Mucosa of stomach (tissue), 1 donor: ENCODE measurements around the gene UGT2B11.
"Not testable (repeated sequence)": the region's sequence is repeated elsewhere in the genome, so short reads cannot be mapped to it uniquely, and the experiment has no call there.

ENCODE experiments used
- H3K27me3 ChIP-seq: one replicate; pipeline ENCODE4 v1.7.0; 2013; ENCODE audit warnings: mild to moderate bottlenecking, low read length; ENCODE audit not compliant: control insufficient read depth, insufficient read depth
- H3K36me3 ChIP-seq: one replicate; pipeline ENCODE4 v1.7.0; 2013; ENCODE audit warnings: low read length; ENCODE audit not compliant: control insufficient read depth, insufficient read depth
- H3K4me1 ChIP-seq: one replicate; pipeline ENCODE4 v1.7.0; 2013; ENCODE audit warnings: mild to moderate bottlenecking, low read length; ENCODE audit not compliant: control insufficient read depth, insufficient read depth
- H3K4me3 ChIP-seq: one replicate; pipeline ENCODE4 v1.7.0; 2013; ENCODE audit warnings: low read length
- H3K9ac ChIP-seq: one replicate; pipeline ENCODE4 v1.7.0; 2013; ENCODE audit warnings: mild to moderate bottlenecking, low read length, moderate library complexity
- H3K9me3 ChIP-seq: one replicate; pipeline ENCODE4 v1.7.0; 2013; ENCODE audit warnings: mild to moderate bottlenecking, low read length, moderate library complexity; ENCODE audit not compliant: control insufficient read depth
- donor health status: Pancreatic carcinoma.

The UGT2B11 gene

DNA sequence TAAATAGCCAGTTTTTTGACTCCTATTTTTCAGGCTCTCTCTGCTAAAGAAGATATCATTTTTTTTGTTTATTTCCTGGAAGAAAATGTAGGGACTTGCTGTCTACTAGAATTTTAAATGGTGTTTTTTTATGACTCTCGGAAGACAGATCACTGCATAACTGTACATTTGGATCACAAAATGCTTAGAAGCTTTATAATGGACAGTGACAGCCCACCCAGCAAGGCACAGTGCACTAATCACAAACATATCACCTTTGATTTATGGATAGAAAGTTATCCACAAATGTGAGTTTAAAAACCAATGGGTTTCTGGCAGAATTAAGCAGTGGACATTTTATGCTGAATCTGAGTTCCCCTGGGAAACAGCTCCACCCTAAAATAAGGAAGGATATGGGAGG is 48.8 kb downstream of the UGT2B11 start:
- not testable (repeated sequence) for H3K4me3 ChIP-seq, H3K9ac ChIP-seq, H3K4me1 ChIP-seq, H3K36me3 ChIP-seq, H3K27me3 ChIP-seq, H3K9me3 ChIP-seq

DNA sequence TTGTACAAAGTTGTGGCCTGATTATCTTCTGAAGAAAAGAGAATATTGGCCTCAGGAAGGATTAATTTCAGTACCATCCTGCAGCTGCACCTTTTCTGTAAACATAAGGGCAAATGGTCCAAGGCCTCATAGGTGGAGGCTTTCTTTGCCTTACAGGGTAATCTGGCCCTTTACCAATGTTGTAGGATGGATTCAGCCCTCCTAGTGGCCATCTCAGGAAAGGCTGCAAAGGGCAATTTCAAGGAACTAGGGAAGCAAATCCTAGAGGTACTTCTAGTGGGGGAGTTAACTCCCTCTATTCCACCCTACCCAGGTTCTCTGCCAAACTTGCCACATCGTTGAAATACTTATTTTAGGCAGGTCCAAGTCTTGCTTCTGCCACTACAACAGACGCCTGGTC is 57.6 kb downstream of the UGT2B11 start:
- no peaks in the 10 kb centered on the region for H3K9me3 ChIP-seq
- H3K27me3 ChIP-seq = no peaks in the 10 kb centered on the region
- H3K4me1 ChIP-seq = no peaks in the 10 kb centered on the region
- no peak overlapping the region for H3K4me3 ChIP-seq
- H3K36me3 ChIP-seq = no peaks in the 10 kb centered on the region
- no peak overlapping the region for H3K9ac ChIP-seq

DNA sequence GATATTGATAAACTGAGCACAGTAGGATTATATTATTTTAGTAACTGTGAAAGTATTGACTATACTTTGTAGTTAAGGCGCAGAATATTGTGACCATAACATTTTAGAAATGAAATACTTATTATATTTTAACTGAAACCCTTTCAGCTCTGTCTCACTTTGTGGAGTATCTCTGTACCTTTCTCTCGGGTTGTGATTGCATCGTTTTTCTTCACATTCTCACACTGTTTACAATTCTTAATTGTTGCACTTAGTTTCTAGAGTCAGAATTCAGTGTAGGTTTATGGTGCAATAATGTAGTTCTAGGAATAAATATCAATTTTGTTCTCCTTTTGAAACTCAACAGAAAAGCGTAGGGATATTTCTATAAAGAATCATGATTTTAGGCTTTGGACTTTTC is 60.5 kb downstream of the UGT2B11 start:
- Histone ChIP-seq H3K4me3 (no peak overlapping the region), H3K36me3 (no peaks in the 10 kb centered on the region), H3K9me3 (no peaks in the 10 kb centered on the region), H3K27me3 (no peaks in the 10 kb centered on the region), H3K4me1 (no peaks in the 10 kb centered on the region), H3K9ac (no peak overlapping the region)
